HG02678 (cell line): ENCODE data around the gene CD70.
"Not testable (repeated sequence)": the region's sequence is repeated elsewhere in the genome, so short reads cannot be mapped to it uniquely, and the experiment has no call there.

Experiments
- ATAC-seq: cut with Tn5 transposase; IDR thresholded peaks from one replicate; pipeline ENCODE4 v1.9.1; 2021; ENCODE audit warnings: mild to moderate bottlenecking, moderate library complexity; ENCODE audit not compliant: unreplicated experiment

The CD70 gene

DNA sequence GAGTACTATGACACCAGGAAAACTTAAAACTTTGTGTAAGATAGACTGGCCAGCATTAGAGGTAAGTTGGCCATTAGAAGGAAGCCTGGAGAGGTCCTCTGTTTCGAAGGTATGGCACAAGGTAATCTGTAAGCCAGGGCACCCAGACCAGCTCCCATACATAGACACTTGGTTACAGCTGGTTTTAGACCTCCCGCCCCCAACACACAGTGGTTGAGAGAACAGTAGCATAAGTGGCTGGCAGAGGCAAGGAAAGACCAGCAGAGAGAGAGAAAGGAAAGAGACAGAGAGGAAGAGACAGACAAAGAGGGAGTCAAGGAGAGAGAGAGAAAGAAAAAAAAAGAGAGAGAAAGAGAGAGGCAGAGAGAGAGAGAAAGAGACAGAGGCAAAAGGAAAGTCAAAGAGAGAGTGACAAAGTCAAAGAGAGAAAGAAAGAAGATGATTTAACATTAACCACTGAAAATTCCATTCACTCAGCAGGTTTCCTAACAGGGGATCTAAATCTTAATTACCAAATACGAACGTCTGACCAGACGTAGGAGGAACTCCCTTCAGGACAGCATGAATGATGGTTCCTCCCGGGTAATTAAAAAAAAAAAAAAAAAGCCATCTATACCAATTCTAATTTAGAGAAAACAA lies 7.4 kb upstream of the CD70 start:
- ATAC-seq, result not testable (repeated sequence)

DNA sequence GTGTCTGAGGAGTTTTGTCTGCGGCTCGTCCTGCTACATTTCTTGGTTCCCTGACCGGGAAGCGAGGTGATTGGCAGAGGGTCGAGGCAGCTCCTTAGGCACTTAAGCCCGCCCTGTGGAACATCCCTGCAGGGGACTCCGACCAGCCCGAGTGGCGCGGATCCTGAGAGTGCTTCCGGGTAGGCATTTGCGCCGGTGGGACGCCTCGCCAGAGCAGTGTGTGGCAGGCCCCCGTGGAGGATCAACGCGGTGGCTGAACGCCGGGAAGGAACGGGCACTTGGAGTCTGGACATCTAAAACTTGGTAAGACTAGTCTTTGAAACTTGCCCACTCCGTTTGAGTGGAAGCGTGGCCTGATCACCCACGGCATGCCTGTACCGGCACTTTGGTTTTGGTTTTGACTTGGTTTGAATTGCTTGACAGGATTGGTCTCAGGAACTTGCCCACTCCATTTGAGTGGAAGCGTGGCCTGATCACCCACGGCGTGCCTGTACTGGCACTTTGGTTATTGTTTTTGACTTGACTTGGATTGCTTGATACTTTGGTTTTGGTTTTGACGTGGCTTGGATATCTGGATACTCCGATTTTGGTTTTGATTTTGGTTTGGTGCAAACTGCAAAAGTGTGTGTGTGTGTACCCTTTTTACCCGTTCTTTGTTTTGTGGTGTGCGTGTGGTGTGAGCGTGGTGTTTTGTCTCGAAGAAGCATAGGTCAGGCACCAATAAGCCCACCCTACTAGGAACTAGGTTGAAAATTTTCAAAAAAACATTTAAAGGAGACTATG lies 6.7 kb upstream of the CD70 start:
- ATAC-seq, result not testable (repeated sequence)

DNA sequence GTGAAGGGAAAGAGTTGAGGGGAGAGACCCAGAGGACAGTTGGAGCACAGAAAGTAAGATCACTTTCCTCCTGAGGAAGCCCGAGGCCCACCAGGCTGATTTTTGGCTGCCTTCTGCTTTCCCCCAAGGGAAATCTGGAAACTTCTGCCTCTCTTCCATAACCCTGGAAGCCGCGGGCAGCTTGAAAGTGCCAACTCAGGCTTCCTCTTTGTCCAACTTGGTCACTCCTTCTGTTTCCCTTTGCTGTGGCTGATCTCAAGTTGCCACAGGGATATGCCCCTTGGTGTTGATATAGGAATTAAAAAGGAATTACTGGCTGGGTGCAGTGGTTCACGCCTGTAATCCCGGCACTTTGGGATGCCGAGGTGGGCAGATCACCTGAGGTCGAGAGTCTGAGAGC lies 5.7 kb upstream of the CD70 start:
- ATAC-seq, result no peak

DNA sequence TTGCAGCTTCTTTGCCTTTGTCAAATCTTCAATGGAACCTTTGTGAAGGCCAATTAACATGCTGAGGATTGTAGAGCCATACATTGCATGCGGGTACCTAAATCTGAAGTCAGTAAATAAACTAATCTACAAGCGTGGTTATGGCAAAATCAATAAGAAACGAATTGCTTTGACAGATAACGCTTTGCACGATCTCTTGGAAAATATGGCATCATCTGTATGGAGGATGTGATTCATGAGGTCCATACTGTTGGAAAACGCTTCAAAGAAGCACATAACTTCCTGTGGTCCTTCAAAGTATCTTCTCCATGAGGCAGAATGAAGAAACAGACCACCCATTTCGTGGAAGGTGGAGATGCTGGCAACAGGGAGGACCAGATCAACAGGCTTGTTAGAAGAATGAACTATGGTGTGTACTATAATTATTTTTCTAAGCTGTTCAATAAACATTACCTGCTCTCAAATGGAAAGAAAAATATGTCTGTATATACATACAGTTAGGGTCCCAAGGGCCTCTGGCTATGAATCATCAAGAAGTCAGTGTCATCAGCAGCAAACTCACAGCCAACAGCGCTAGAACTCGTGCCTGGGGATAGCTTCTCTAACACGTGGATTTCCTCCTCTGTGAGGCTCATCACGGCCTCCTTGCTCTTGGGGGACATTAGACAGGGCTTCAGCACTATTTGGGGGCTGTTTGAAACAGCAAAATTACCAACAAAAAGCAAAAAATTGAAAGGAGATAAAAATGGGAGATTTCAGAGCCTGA lies 2.9 kb upstream of the CD70 start:
- ATAC-seq, result no peak

DNA sequence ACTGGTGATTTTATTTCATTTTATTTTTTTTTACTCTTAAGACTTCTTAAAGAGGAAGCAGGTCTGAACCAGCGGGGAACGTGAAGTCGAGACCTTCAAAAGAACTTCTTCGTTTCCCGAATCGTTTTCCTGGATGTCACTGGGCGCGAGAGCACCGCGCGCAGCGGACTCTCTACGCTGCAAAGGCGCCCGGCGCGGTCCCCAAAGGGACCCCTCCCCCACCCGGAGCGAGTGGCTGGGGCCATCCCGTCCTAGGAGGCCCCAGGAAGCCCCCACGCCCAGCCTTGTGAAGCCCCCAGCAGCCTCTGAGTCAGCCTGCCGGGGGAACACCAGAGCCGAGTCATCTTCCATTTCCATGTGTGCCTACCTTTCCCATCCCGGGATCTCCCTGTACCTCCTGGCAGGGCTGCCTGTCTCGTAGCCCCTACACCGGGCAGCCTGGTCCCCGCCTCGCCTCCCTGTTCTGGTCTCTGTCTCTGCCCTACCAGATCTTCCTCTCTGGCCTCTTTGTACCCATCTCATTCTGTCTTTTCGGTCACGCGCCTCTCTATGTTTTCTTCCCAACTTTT lies 608 bp downstream of the CD70 start:
- ATAC-seq, result no peak

DNA sequence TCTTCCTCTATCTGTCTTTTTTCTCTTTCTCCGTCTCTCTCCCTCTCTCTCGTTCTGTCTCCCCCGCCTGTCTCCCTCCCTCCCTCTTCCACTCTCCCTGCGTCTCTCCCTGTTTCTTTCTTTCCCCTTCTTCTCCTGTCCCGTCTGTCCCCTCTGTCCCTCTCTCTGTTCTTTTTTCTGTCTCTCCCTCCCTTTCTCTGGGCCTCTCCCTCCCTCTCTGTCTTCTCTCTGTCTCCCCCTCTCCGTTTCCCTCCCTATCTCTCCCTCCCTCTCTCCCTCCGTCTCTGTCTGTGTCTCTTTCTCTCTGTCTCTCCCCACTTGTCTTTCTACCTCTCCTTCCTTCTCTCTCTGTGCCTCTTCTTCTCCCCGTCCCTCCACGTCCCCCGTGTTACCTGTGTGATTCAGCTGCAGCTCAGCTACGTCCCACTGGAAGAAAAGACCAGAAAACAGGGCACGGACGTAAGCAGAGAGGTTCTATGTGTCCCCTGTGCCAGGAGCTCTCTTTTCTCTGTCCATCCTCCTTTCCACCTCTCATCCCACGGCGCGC lies 1.2 kb downstream of the CD70 start:
- ATAC-seq, result no peak

DNA sequence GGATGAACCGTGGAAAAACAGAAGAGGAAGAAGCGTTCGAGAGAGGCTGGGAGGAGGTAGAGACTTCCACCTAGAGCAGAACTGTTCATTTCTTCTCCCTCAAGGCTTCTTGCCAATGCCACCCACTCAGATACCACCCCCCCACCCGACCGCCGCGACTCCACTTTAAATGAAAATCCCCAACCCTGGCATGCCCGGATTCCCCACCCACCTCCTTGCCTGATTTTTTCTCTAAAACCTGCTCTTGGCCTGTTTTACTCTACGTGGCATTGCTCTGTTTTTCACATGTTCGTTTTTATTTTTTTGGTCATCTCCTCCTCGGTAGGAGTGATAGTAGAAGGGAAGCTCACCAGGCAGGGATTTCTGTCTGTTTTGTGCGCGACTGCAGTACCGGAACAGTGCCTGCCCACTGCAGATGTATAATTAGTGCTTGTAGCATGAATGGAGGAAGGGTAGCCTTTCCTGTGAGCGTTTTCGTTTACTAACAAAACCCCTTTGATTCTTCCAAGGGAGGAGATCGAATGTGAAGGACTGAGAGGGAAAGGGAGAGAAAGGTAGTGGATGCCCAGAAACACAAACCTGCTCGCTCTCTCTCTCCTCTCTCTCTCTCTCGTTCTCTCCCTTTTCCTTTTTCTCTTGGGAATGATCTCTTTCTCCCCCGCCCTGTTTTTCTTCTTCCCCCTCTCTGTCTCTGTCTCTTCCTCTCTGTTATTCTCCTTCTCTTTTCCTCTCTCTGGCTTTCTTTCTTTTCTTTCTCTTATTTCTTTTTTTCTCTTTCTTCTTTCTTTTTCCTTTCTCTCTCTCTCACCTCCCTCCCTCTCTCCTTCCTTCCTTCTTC lies 2.2 kb downstream of the CD70 start:
- ATAC-seq, result no peak

DNA sequence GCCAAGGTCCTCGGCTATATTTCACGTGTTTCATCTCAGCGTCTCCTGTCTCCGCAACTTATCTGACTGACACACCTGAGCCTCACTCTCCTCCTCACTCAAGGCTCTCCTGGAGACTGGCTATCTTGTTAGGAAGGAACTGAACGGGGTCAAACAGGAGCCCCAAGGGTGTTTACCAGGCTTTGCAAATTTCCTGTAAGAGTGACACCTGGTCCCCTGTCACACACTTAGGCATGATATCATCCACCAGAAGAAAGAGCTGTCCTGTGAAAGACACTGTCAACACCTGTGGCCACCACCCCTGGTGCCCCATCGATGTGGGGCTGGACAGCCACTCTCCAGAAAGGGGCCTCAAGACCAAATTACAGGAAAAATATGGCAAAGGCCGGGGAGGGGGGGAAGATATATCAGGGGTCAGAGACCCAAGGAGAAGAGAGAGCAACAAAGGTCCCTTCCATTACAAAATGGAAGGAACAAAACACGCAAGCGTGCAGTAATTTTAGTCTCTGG lies 2.9 kb downstream of the CD70 start:
- ATAC-seq, result no peak

DNA sequence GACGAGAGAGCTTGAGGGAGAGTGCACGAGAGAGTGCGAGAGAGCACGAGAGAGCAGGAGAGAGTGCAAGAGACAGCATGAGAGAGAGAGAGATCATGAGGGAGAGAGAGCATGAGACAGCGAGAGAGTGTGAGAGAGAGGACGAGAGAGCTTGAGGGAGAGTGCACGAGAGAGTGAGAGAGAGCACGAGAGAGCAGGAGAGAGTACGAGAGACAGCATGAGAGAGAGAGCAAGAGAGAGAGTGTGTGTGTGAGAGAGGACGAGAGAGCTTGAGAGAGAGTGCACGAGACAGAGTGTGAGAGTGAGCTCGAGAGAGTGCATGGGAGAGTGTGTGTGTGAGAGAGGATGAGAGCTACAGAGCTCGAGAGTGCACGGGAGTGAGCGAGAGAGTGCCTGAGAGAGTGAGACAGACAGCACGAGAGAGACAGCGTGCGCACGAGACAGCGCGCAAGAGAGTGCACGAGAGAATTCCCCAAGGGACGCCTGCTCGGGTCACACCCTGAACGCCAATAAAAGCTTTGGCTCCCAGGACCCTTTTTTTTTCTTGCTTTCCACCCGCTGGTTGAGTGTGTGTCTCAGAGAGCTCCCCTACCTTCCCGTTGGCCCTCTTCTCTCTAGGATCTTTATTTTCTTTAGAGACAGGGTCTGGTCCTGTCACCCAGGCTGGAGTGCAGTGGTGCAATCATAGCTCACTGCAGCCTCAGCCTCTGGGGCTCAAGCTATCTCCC lies 3.7 kb downstream of the CD70 start:
- no peak for ATAC-seq

DNA sequence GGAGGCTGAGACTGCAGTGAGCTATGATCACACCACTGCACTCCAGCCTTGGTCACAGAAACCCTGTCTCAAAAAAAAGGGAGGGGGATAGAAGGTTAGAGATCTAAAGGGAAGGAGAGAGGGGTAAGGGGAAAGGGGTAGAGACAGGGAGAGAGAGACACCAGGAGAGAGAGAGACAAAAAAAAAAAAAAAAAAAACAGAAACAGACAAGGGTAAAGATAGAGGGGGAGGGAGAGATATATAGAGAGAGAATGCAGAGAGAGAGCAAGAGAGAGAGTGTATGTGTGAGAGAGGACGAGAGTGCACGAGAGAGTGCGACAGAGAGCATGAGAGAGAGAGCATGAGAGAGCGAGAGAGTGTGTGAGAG lies 4.2 kb downstream of the CD70 start:
- ATAC-seq, result no peak

DNA sequence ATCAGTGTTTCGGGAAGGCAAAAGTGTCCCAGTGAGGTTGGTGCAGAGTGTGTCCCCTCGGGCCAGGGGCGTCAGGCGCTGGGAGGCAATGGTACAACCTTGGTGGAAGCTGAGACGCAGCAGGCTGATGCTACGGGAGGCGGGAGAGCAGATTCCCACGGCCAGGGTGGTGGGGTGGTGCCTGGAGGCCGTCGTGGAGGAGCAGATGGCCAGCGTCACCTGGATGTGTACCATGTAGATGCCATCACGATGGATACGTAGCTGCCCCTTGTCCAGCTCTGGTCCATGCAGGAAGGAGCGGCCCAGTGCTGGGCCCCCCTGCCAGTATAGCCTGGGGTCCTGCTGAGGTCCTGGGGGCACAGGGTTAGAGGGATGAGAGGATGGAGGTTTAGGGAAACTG lies 4.9 kb downstream of the CD70 start:
- no peak for ATAC-seq

DNA sequence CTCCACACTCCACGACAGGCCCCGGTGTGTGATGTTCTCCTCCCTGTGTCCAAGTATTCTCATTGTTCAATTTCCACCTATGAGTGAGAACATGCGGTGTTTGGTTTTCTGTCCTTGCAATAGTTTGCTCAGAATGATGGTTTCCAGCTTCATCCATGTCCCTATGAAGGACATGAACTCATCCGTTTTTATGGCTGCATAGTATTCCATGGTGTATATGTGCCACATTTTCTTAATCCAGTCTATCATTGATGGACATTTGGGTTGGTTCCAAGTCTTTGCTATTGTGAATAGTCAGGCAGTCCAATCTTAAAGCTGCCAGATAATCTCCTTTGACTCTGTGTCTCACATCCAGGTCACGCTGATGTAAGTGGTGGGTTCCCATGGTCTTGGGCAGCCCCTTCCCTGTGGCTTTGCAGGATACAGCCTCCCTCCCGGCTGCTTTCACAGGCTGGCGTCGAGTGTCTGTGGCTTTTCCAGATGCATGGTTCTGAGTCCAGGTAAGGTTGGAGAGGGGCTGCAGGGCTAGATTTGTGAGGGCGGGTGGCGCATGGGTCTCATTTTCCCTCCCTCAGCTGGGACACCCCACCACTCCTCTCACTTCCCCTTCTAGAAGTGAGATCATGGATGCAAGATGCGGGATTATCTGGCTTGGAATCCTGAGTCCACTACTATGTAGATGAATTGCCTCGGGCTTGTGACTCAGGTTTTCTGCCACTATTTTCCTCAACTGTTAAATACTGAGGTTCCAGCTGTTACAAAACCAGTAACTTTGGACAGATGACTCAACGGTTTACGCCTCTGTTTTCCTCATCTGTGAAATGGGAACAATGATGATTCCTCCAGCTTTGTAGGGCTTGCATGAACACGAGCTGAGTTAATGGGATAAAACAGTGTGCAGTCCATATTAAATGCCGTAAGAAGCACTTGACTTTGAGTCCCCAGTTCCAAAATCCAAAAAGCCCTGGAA lies 8.2 kb downstream of the CD70 start:
- not testable (repeated sequence) for ATAC-seq

DNA sequence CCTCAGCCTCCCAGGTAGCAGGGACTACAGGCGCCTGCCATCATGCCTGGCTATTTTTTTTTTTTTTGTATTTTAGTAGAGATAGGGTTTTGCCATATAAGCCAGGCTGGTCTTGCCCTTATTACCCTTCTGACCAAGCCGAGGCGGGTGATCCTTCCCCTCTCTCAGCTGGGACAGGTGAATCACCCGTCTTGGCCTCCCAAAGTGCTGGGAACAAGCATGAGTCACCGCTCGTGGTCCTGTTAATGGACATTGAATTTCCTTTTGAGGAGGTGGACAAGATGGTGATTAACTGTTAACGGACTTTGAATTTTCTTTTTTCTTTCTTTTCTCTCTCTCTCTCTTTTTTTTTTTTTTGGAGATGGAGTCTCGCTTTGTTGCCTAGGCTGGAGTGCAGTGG lies 10.6 kb downstream of the CD70 start:
- no peak for ATAC-seq

DNA sequence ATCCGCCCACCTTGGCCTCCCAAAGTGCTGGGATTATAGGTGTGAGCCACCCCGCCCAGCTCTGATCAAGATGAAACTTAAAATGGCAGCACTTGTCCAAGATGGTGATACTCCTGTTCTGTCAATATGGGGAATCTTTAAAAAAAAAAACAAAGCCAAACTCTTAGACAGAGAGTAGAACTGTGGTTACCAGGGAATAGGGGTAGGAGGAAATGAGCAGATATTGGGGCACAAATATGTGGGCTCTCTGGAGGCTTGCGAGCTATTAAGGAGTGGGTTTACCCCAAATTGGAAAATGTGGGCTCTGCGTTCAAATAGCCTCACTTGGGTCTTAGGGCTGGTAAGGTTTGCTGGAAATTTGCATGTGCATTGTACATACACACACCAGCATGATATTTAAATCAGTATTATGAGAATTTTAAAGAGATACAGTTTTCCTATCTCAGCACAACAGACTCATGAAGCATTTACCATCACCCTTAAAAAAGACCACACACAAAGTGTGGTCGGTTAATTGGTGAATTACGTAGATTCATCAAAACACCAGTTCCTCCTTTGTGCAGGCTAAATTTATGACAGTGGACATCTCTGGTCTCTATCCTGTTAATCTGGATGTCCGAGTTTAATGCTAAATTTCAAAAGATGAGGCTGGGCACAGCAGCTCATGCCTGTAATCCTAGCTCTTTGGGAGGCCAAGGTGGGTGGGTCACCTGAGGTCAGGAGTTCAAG lies 11.3 kb downstream of the CD70 start:
- no peak for ATAC-seq

DNA sequence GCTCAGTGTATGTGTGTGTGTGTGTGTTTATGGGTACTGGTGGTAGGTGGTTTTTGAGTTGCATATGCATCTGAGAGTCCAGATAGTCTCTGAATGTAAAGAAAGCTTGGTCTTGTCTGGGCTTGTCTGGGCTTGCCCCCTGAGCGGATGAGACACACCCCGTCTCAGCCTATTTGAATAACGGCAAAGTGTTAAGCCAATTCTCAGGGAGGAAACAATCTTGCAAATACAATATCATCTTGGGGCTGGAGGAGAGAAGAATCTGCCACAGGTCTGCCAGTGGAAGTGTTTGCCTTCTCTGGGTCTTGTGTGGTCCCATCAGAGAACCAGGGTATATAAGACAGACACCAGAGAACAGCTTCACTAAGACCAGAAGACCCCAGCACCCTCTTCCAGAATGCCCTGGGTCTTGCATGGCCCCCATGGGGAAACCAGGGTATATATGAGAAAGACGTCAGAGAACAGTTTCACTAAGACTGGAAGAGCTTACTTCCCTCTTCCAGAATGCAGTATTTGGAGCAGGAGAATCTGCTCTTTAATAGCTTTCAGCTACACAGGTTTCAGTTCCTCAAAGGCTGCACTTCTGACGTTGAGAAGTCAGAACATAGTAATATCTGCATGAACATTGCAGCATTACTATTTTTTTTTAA lies 13.3 kb downstream of the CD70 start:
- peak; percentile 80 for ATAC-seq

DNA sequence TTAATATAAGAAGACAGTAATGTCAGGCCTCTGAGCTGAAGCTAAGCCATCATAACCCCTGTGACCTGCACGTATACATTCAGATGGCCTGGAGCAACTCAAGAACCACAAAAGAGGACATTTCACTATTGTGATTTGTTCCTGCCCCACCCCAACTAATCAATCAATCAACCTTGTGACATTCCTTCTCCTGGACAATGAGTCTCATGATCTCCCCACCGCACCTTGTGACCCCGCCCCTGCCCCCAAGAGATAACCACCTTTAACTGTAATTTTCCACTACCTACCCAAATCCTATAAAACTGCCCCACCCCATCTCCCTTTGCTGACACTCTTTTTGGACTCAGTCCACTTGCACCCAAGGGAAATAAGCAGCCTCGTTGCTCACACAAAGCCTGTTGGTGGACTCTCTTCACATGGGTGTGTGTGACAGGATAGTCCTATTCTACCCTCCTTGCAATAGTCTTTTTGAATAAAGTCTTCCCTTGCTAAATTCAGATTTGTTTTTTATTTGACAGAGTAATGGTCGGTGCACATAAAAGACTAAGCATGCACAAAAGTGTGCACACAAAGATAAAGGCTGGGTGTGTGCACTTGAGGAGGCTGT lies 14.0 kb downstream of the CD70 start:
- ATAC-seq, result no peak

DNA sequence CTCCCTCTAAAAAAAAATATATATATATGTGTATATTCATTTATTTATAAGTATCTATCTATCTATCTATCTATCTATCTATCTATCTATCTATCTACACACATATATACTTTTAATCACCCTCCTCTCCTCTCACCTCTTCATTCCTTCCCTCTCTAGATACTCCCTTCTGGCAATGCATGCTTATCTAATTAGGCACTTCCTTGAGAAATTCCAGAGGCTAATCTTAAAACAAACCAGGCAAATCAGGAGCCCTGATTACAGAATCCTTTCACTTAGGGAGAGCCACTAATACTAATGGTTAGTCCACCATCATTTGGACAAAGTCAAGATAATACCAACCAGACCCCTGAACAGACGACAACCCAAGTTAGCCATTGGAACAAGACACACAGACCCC lies 17.6 kb downstream of the CD70 start:
- no peak for ATAC-seq
